GM18505 (cell line): ENCODE measurements around the gene NUPR1.
"Not testable (repeated sequence)": the region's sequence is repeated elsewhere in the genome, so short reads cannot be mapped to it uniquely, and the experiment has no call there.

Experiments used
- ATAC-seq: cut with Tn5 transposase; IDR thresholded peaks from one replicate; pipeline ENCODE4 v1.9.1; 2021; ENCODE audit not compliant: unreplicated experiment
- POLR2A ChIP-seq: IDR thresholded peaks from 4 replicates; pipeline ENCODE4 v1.6.1; 2011; ENCODE audit warnings: borderline replicate concordance; ENCODE audit not compliant: insufficient read depth, insufficient read length; ENCODE audit errors: extremely low read depth

Gene NUPR1

GRCh38 chr16:28567292-28567691 lies 28.5 kb upstream of the NUPR1 start:
- TF ChIP-seq POLR2A: no peak
- no peak for ATAC-seq

- ATAC-seq: not testable (repeated sequence)
Measured at GRCh38 chr16:28566233-28566925, 27.6 kb upstream of the NUPR1 start.

GRCh38 chr16:28563218-28563617 lies 24.4 kb upstream of the NUPR1 start:
- no peak for ATAC-seq
- no peak for TF ChIP-seq POLR2A

- ATAC-seq: no peak
- no peak for TF ChIP-seq POLR2A
Measured at GRCh38 chr16:28562199-28562598, 23.4 kb upstream of the NUPR1 start.

GRCh38 chr16:28561557-28562187 lies 22.9 kb upstream of the NUPR1 start:
- ATAC-seq: no peak

GRCh38 chr16:28558456-28558855 lies 19.7 kb upstream of the NUPR1 start:
- no peak for TF ChIP-seq POLR2A

More at GRCh38 chr16:28561557-28562187, 22.9 kb upstream of the NUPR1 start:
- TF ChIP-seq POLR2A: no peak

GRCh38 chr16:28556914-28557320 lies 18.1 kb upstream of the NUPR1 start:
- TF ChIP-seq POLR2A: no peak
- no peak for ATAC-seq

More at GRCh38 chr16:28558456-28558855, 19.7 kb upstream of the NUPR1 start:
- ATAC-seq: no peak

- TF ChIP-seq POLR2A: no peak
- no peak for ATAC-seq
Measured at GRCh38 chr16:28555561-28555960, 16.8 kb upstream of the NUPR1 start.

GRCh38 chr16:28554634-28555423 lies 16.1 kb upstream of the NUPR1 start:
- TF ChIP-seq POLR2A: no peak
- ATAC-seq: peak; percentile 3

- peak; percentile 76 for ATAC-seq
- peak; percentile 95 for TF ChIP-seq POLR2A
Measured at GRCh38 chr16:28553776-28554633, 15.2 kb upstream of the NUPR1 start, which contains the start of gene SGF29. Gene SGF29 (plus strand): TSS chr16:28553920. CDS start chr16:28581070, 27,150 bp downstream.

GRCh38 chr16:28549301-28549899 lies 10.6 kb upstream of the NUPR1 start:
- ATAC-seq: no peak
- no peak for TF ChIP-seq POLR2A

GRCh38 chr16:28548306-28548802 lies 9.6 kb upstream of the NUPR1 start:
- no peak for ATAC-seq
- TF ChIP-seq POLR2A: no peak
